HL-60/S4 treated with phorbol 12-myristate 13-acetate at 8.2 ng/mL for 4 days and 3 days (cell line): Measurements from ENCODE around the gene ZNF771.

Experiments
- in situ Hi-C: fragments of 300-500 bp; cut with MboI; formaldehyde crosslinking; loops from 2 replicates; pipeline ENCODE4 v1.15.0; 2022; ENCODE audit warnings: low sequenced_read_pairs

Gene ZNF771

GRCh38 chr16:30397776-30398660, 9.4 kb upstream of the ZNF771 start:
- in situ Hi-C loops, result no loop called here

GRCh38 chr16:30398661-30399434, 8.6 kb upstream of the ZNF771 start:
- in situ Hi-C loops, result no loop called here

DNA sequence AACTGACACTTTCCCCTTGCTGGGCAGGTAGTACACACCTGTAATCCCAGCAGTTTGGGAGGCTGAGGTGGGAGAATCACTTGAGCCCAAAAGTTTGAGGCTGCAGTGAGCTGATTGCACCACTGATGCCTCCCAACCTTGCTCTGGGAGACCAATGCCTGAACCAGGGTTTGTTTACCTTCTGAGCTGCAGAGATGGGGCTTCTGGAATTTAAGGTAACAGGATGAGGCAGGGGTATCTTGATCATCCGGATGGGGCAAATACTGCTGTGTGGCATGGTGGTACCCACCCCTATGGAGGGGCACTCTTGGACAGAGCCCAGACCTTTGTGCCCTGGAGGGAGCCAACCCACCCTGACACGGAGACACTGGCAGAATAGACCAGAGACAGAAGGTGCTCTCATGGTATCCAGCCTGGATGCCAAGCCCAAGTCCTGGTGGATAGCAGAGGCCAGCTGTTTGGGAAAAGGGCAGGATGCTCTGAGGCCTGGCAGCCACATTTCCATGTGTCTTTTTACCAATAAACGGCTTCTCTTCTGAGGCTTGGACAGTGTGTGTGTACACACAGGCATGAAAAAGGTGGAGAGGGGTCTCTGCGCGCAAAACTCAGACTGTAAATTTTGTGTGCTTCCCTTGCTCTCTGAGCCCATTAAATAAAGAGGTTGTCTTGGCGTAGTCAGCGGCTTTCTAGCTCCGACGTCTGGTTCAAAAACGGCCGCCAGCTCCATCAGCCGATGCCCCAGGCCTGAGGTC, 7.8 kb upstream of the ZNF771 start:
- in situ Hi-C loops, result no loop called here

GRCh38 chr16:30401768-30402425, 5.5 kb upstream of the ZNF771 start:
- in situ Hi-C loops, result no loop called here

- in situ Hi-C loops, result no loop called here
Observed at GRCh38 chr16:30406795-30407101, 658 bp upstream of the ZNF771 start.

GRCh38 chr16:30407804-30408534, 563 bp downstream of the ZNF771 start:
- in situ Hi-C loops, result no loop called here

GRCh38 chr16:30409125-30410060, 2.0 kb downstream of the ZNF771 start:
- in situ Hi-C loops, result no loop called here

GRCh38 chr16:30413112-30413806, 5.9 kb downstream of the ZNF771 start:
- in situ Hi-C loops, result no loop called here

DNA sequence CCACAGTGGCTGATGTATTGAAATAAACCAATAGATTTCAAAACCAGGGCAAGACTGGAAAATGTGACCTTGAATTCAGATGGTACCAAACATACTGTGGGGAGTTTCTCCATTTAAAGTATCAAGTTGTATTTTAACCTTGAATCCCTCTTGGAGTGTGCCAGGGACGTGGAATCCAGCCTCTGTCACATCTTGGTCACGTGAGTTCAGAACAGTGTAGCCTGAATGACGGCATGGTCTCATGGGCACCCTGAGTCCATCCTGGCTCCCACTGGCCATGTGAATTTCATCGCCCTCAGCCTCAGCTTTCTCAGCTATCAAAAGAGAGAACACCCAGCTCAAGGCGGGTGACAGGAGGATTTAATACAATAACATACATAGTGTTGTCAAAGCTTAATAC, 6.8 kb downstream of the ZNF771 start:
- in situ Hi-C loops, result no loop called here

- in situ Hi-C loops, result no loop called here
Observed at GRCh38 chr16:30416047-30416603, 8.7 kb downstream of the ZNF771 start.

- in situ Hi-C loops, result no loop called here
Observed at GRCh38 chr16:30416624-30417528, 9.5 kb downstream of the ZNF771 start.

- in situ Hi-C loops, result no loop called here
Observed at GRCh38 chr16:30417529-30418349, 10.3 kb downstream of the ZNF771 start.

DNA sequence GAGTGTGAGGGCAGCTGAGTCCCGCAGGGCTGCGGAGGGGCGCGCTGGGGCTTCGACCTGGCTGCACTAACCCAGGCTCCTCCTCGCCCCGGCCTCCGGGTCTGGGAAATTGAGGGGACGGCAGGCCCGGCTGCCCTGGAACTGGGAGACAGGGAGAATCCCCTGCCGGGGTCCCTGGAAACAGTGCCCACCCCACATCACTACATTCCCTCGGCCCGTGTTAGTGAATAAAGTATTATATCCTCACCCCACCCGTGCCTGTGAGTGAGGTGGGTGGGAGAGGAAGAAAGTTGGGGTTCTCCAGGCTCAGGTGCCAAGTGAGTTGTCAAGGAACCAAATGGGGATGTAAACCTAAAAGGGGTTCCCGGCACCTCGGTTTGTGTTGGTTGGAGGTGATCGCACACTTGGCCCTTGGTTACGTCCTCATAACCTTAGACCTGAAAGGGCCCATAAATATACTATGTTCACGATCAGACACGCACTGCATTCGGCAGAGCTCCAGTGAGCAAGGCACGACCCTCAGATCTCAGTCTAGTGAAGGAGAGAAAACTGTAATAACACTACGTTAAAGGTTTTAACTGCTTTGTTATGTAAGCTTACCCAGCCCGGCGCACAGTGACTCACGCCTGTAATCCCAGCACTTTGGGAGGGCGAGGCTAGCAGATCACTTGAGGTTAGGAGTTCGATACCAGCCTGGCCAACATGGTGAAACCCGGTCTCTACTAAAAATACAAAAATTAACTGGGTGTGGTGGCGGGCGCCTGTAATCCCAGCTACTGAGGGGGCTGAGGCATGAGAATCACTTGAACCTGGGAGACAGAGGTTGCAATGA, 11.2 kb downstream of the ZNF771 start:
- in situ Hi-C loops, result no loop called here

DNA sequence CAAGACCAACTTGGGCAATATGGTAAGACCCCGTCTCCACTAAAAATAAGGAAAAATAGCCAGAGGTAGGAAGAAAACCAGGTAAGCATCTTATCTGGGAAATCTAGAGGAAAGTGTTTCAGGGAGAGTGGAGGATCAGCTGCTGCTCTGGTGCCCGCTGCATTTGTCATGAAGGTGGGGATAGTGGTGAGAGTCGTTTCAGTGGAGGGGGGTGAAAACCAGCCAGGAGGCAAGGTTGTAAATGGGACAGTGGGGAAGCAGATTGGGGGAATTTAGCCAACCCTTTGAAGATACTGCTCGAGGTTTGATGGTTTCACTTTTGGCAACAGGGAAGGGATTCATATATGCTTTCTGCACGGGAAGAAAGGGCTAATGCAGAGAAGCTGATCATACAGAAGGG, 13.6 kb downstream of the ZNF771 start:
- in situ Hi-C loops, result no loop called here

- in situ Hi-C loops, result no loop called here
Observed at GRCh38 chr16:30428055-30428454, 20.6 kb downstream of the ZNF771 start.

- in situ Hi-C loops, result no loop called here
Observed at GRCh38 chr16:30429418-30429677, 21.9 kb downstream of the ZNF771 start.
